HEK293 (cell line): Measurements from ENCODE around the gene DCAF7.

Experiments
- CTCF ChIA-PET: fragments of 350-600 bp; formaldehyde crosslinking; extraction: SDS; loops from one replicate; lab custom pipeline; 2021; ENCODE audit warnings: antibody characterized with exemption; lab: Yijun Ruan, JAX
- POLR2A ChIA-PET: fragments of 300-600 bp; formaldehyde crosslinking; extraction: SDS; loops from one replicate; lab custom pipeline; 2020; ENCODE audit warnings: antibody characterized with exemption, inconsistent platforms; lab: Yijun Ruan, JAX
- H3K27ac ChIP-seq: fragments of 200-500 bp; sonication (Bioruptor generic); 2 replicates; pipeline ENCODE4 v1.5.1; 2014; ENCODE audit warnings: low read depth, low read length, control low read depth, inconsistent platforms; ENCODE audit errors: extremely low read depth
- H3K36me3 ChIP-seq, 2 experiments: fragments of 200-500 bp in 1 of 2; sonication (Bioruptor generic) in 1 of 2; 1 replicate in 1 of 2; 2 replicates in 1 of 2; pipeline ENCODE4 v1.5.1; 2014 to 2017; ENCODE audit warnings: inconsistent platforms in 2 of 2, low read length in 2 of 2; ENCODE audit not compliant: control insufficient read depth in 2 of 2, insufficient read depth in 1 of 2
- H3K4me1 ChIP-seq: fragments of 200-500 bp; sonication (Bioruptor generic); 2 replicates; pipeline ENCODE4 v1.5.1; 2014; ENCODE audit warnings: mild to moderate bottlenecking, low read length, inconsistent platforms; ENCODE audit not compliant: control insufficient read depth, insufficient read depth
- H3K4me3 ChIP-seq: 2 replicates; pipeline ENCODE4 v1.5.1; 2011; ENCODE audit warnings: low read depth, mild to moderate bottlenecking, control low read depth, low read length, moderate library complexity
- H3K9me3 ChIP-seq: fragments of 200-500 bp; sonication (Bioruptor generic); 2 replicates; pipeline ENCODE4 v1.5.1; 2014; ENCODE audit warnings: low read depth, low read length, inconsistent platforms; ENCODE audit not compliant: control insufficient read depth, insufficient read depth
- CTCF ChIP-seq: fragments of 450-650 bp; formaldehyde crosslinking; IDR thresholded peaks from 2 replicates; pipeline ENCODE4 v1.5.1; 2016; ENCODE audit warnings: missing biosample characterization, missing genetic modification characterization
- EGR2 ChIP-seq: fragments of 450-650 bp; formaldehyde crosslinking; IDR thresholded peaks from 2 replicates; pipeline ENCODE4 v1.5.1; 2016; ENCODE audit warnings: low read depth, missing biosample characterization, missing genetic modification characterization
- REST ChIP-seq: fragments of 450-650 bp; formaldehyde crosslinking; IDR thresholded peaks from 2 replicates; pipeline ENCODE4 v1.5.1; 2016; ENCODE audit warnings: missing biosample characterization, missing genetic modification characterization
- SP7 ChIP-seq: fragments of 450-650 bp; formaldehyde crosslinking; IDR thresholded peaks from 2 replicates; pipeline ENCODE4 v1.5.1; 2016; ENCODE audit warnings: missing biosample characterization, missing genetic modification characterization
- ZBTB11 ChIP-seq: fragments of 450-650 bp; formaldehyde crosslinking; conservative IDR thresholded peaks from 2 replicates; pipeline ENCODE4 v1.5.1; 2016; ENCODE audit warnings: low read depth, missing biosample characterization, missing genetic modification characterization
- ZNF202 ChIP-seq: fragments of 450-650 bp; formaldehyde crosslinking; IDR thresholded peaks from 2 replicates; pipeline ENCODE4 v1.5.1; 2016; ENCODE audit warnings: missing biosample characterization, missing genetic modification characterization, borderline replicate concordance
- ZNF274 ChIP-seq, 2 experiments: fragments of 200-500 bp in 1 of 2; fragments of 450-650 bp in 1 of 2; sonication (Bioruptor generic) in 1 of 2; formaldehyde crosslinking in 1 of 2; IDR thresholded peaks; 2 replicates each; pipeline versions ENCODE4 v1.5.1 to v1.6.1; 2014 to 2016; ENCODE audit warnings: borderline replicate concordance in 1 of 2, inconsistent platforms in 1 of 2, low read length in 1 of 2, missing biosample characterization in 1 of 2, missing genetic modification characterization in 1 of 2
- ZNF571 ChIP-seq: fragments of 450-650 bp; formaldehyde crosslinking; IDR thresholded peaks from 2 replicates; pipeline ENCODE4 v1.5.0; 2017; ENCODE audit warnings: missing biosample characterization, missing genetic modification characterization
- ZNF776 ChIP-seq: fragments of 450-650 bp; formaldehyde crosslinking; IDR thresholded peaks from 2 replicates; pipeline ENCODE4 v1.5.0; 2017; ENCODE audit warnings: missing biosample characterization, missing genetic modification characterization, borderline replicate concordance
- ZNF777 ChIP-seq: fragments of 450-650 bp; formaldehyde crosslinking; IDR thresholded peaks from 2 replicates; pipeline ENCODE4 v1.5.1; 2017; ENCODE audit warnings: missing biosample characterization, missing genetic modification characterization, borderline replicate concordance
- ZSCAN4 ChIP-seq: fragments of 450-650 bp; formaldehyde crosslinking; IDR thresholded peaks from 2 replicates; pipeline ENCODE4 v1.5.1; 2017; ENCODE audit warnings: missing biosample characterization, missing genetic modification characterization
- TF ChIP-seq, protein P1 (sequence below): fragments of 450-650 bp; formaldehyde crosslinking; IDR thresholded peaks from 2 replicates; pipeline ENCODE4 v1.5.1; 2016; ENCODE audit warnings: missing biosample characterization, missing genetic modification characterization
- TF ChIP-seq, protein P2 (sequence below): IDR thresholded peaks from 2 replicates; pipeline ENCODE4 v1.6.1; 2011; ENCODE audit warnings: mild to moderate bottlenecking, low read depth, low read length, borderline replicate concordance
- TF ChIP-seq, protein P3 (sequence below): fragments of 450-650 bp; formaldehyde crosslinking; IDR thresholded peaks from 2 replicates; pipeline ENCODE4 v1.5.1; 2016; ENCODE audit warnings: missing biosample characterization, missing genetic modification characterization

The DCAF7 gene

GRCh38 chr17:63519972-63520882 is 30.1 kb upstream of the DCAF7 start (continued):
- TF ChIP-seq ZBTB11 (tag by site-specific recombination): no peak
- TF ChIP-seq, all 188 proteins: peak for 0

- Histone ChIP-seq H3K9me3 (no peaks in the 10 kb centered on the region), H3K4me1 (no peaks in the 10 kb centered on the region), H3K4me3 (no peak within 1 kb of the TSS), H3K27ac (no peak within 1 kb of the TSS), H3K36me3 (no peaks in the 10 kb centered on the region)
- no peak for TF ChIP-seq REST (tag by site-specific recombination)
- TF ChIP-seq CTCF (tag by site-specific recombination): 0 out of 2 replicates have a peak, but pooled peaks have one; percentile 14
- ChIA-PET CTCF (no interaction called here), POLR2A (interaction anchor here (0.6 to 1.0 kb wide), 3 partner anchors 26 to 99 kb away, joined by 3 read pairs; partner anchors contain the start of gene MAP3K3)
Observed at GRCh38 chr17:63523253-63523855, 26.9 kb upstream of the DCAF7 start, which contains the start of gene KCNH6. Gene KCNH6, plus strand, starts transcription at chr17:63523358. Its CDS starts 56 bp downstream, at chr17:63523414.

- Histone ChIP-seq H3K9me3 (no peaks in the 10 kb centered on the region), H3K4me1 (no peaks in the 10 kb centered on the region), H3K36me3 (no peaks in the 10 kb centered on the region), H3K27ac (no peak overlapping the region), H3K4me3 (no peak overlapping the region)
- POLR2A ChIA-PET: no interaction called here
- CTCF ChIA-PET: no interaction called here
- TF ChIP-seq ZNF777 (tag by site-specific recombination) (no peak), ZNF202 (no peak), SP7 (no peak), ZNF274 (IDR thresholded peaks at IDR 0.05; ENCODE audit: low read length) (no peak), ZNF274 (tag by site-specific recombination; IDR thresholded peaks at IDR 0.05; ENCODE audit: borderline replicate concordance) (no peak), ZNF571 (tag by site-specific recombination) (no peak), ZNF776 (tag by site-specific recombination) (no peak), ZSCAN4 (tag by site-specific recombination) (no peak), EGR2 (tag by site-specific recombination) (no peak)
- TF ChIP-seq, protein P1, sequence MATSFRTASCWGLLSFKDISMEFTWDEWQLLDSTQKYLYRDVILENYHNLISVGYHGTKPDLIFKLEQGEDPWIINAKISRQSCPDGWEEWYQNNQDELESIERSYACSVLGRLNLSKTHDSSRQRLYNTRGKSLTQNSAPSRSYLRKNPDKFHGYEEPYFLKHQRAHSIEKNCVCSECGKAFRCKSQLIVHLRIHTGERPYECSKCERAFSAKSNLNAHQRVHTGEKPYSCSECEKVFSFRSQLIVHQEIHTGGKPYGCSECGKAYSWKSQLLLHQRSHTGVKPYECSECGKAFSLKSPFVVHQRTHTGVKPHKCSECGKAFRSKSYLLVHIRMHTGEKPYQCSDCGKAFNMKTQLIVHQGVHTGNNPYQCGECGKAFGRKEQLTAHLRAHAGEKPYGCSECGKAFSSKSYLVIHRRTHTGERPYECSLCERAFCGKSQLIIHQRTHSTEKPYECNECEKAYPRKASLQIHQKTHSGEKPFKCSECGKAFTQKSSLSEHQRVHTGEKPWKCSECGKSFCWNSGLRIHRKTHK (tag by site-specific recombination): no peak
- TF ChIP-seq, protein P2, sequence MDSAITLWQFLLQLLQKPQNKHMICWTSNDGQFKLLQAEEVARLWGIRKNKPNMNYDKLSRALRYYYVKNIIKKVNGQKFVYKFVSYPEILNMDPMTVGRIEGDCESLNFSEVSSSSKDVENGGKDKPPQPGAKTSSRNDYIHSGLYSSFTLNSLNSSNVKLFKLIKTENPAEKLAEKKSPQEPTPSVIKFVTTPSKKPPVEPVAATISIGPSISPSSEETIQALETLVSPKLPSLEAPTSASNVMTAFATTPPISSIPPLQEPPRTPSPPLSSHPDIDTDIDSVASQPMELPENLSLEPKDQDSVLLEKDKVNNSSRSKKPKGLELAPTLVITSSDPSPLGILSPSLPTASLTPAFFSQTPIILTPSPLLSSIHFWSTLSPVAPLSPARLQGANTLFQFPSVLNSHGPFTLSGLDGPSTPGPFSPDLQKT: no peak
- TF ChIP-seq, protein P3, sequence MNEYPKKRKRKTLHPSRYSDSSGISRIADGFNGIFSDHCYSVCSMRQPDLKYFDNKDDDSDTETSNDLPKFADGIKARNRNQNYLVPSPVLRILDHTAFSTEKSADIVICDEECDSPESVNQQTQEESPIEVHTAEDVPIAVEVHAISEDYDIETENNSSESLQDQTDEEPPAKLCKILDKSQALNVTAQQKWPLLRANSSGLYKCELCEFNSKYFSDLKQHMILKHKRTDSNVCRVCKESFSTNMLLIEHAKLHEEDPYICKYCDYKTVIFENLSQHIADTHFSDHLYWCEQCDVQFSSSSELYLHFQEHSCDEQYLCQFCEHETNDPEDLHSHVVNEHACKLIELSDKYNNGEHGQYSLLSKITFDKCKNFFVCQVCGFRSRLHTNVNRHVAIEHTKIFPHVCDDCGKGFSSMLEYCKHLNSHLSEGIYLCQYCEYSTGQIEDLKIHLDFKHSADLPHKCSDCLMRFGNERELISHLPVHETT (tag by site-specific recombination): no peak
Observed at GRCh38 chr17:63524051-63524450, 26.2 kb upstream of the DCAF7 start.
